Lower lobe of right lung (tissue), 2 donors: ENCODE measurements around the gene KIF25. TPM values are rescaled to one million over a fixed set of nuclear protein-coding genes. Genes with fewer than 3 reads are reported as not detected.

Source experiments
- ATAC-seq, 2 donors: fragments of 200-7000 bp; cut with Tn5 transposase; one replicate each; pipeline ENCODE4 v1.9.1; 2020 to 2022; ENCODE audit warnings: mild to moderate bottlenecking in 2 of 2, moderate library complexity in 2 of 2
- DNase-seq: peaks from one replicate; pipeline ENCODE4 v3.0.0-alpha.2; 2020
- H3K27ac ChIP-seq: fragments of 200-600 bp; one replicate; pipeline ENCODE4 v1.8.0; 2022
- H3K27me3 ChIP-seq: fragments of 200-600 bp; one replicate; pipeline ENCODE4 v1.8.0; 2022; ENCODE audit warnings: low read depth
- H3K36me3 ChIP-seq: fragments of 200-600 bp; one replicate; pipeline ENCODE4 v1.8.0; 2022; ENCODE audit warnings: mild to moderate bottlenecking
- H3K4me1 ChIP-seq: fragments of 200-600 bp; one replicate; pipeline ENCODE4 v1.8.0; 2022
- H3K4me3 ChIP-seq: fragments of 200-600 bp; one replicate; pipeline ENCODE4 v1.8.0; 2022; ENCODE audit warnings: mild to moderate bottlenecking
- H3K9me3 ChIP-seq: fragments of 200-600 bp; one replicate; pipeline ENCODE4 v1.8.0; 2022
- CTCF ChIP-seq: fragments of 200-600 bp; IDR thresholded peaks from one replicate; pipeline ENCODE4 v1.8.0; 2022; ENCODE audit warnings: antibody characterized with exemption, mild to moderate bottlenecking
- intact Hi-C: fragments of 100-400 bp; cut with DNase I; formaldehyde crosslinking; loops from one replicate; pipeline ENCODE4 v1.11.0; 2022
- total RNA-seq: library from RNA; stranded (reverse); fragmentation: NEBNext Ultra II Directional; extraction: Animal tissue kit (Norgen Biotek cat#: 25700); gene quantifications from one replicate; pipeline ENCODE4 v1.2.1, GENCODE V29; 2021
- donor health status: DM: no; HTN: yes; CAD: no; lungs with severe emphysema.

KIF25 gene
- total RNA-seq, 1 donor from 2014 or later: 0.56 TPM

GRCh38 chr6:168090706-168091105 lies 93.2 kb downstream of the KIF25 start:
- no peaks in the 10 kb centered on the region for H3K9me3 ChIP-seq
- intact Hi-C loops: no loop called here
- no peaks in the 10 kb centered on the region for H3K36me3 ChIP-seq
- no peak for TF ChIP-seq CTCF
- ATAC-seq: no peak
- peak; percentile 33 for DNase-seq
- H3K27me3 ChIP-seq: no peaks in the 10 kb centered on the region
- no peak overlapping the region for H3K27ac ChIP-seq
- no peak overlapping the region for H3K4me3 ChIP-seq
- no peaks in the 10 kb centered on the region for H3K4me1 ChIP-seq

- ATAC-seq: no peak
- no peak overlapping the region for H3K4me3 ChIP-seq
- H3K27me3 ChIP-seq: no peaks in the 10 kb centered on the region
- no peaks in the 10 kb centered on the region for H3K9me3 ChIP-seq
- intact Hi-C loops: no loop called here
- no peaks in the 10 kb centered on the region for H3K36me3 ChIP-seq
- no peak overlapping the region for H3K27ac ChIP-seq
- H3K4me1 ChIP-seq: no peaks in the 10 kb centered on the region
- no peak for TF ChIP-seq CTCF
- DNase-seq: peak; percentile 35
Measured at GRCh38 chr6:168091381-168092264, 94.2 kb downstream of the KIF25 start.

GRCh38 chr6:168092541-168092940 lies 95.1 kb downstream of the KIF25 start:
- Histone ChIP-seq H3K4me3 (no peak overlapping the region), H3K4me1 (no peaks in the 10 kb centered on the region), H3K27me3 (peaks cover under 1% of the 10 kb centered on the region), H3K36me3 (no peaks in the 10 kb centered on the region), H3K27ac (no peak overlapping the region), H3K9me3 (no peaks in the 10 kb centered on the region)
- intact Hi-C loops: no loop called here
- ATAC-seq: no peak
- TF ChIP-seq CTCF: no peak
- DNase-seq: peak; percentile 20

GRCh38 chr6:168093071-168093505 lies 95.6 kb downstream of the KIF25 start:
- ATAC-seq (no peak), DNase-seq (peak; percentile 39)
- intact Hi-C loops: no loop called here
- Histone ChIP-seq H3K9me3 (no peaks in the 10 kb centered on the region), H3K4me3 (no peak overlapping the region), H3K4me1 (no peaks in the 10 kb centered on the region), H3K27ac (no peak overlapping the region), H3K27me3 (peaks cover 6% of the 10 kb centered on the region), H3K36me3 (no peaks in the 10 kb centered on the region)
- TF ChIP-seq CTCF: no peak

GRCh38 chr6:168093634-168094033 lies 96.2 kb downstream of the KIF25 start:
- Histone ChIP-seq H3K9me3 (no peaks in the 10 kb centered on the region), H3K36me3 (no peaks in the 10 kb centered on the region), H3K4me3 (no peak overlapping the region), H3K27me3 (peaks cover 7% of the 10 kb centered on the region), H3K27ac (no peak overlapping the region), H3K4me1 (no peaks in the 10 kb centered on the region)
- ATAC-seq (no peak), DNase-seq (peak; percentile 14)
- intact Hi-C loops: no loop called here
- no peak for TF ChIP-seq CTCF

Other genes starting within 250 kb of the KIF25 start
- gene AFDN, start 170.8 kb upstream of the KIF25 start, total RNA-seq: 167 TPM
- not detected for gene FRMD1, start 81.5 kb downstream of the KIF25 start, total RNA-seq